Muscle of leg (tissue), 11 donors: ENCODE data around the gene CEP78. TPM values are rescaled to one million over a fixed set of nuclear protein-coding genes. Genes with fewer than 3 reads are reported as not detected.
"Not testable (repeated sequence)": the region's sequence is repeated elsewhere in the genome, so short reads cannot be mapped to it uniquely, and the experiment has no call there.

Experiments
- DNase-seq: peaks from one replicate; pipeline ENCODE4 v3.0.0; 2013
- H3K27ac ChIP-seq: one replicate; pipeline ENCODE4 v1.5.1; 2013; ENCODE audit warnings: mild to moderate bottlenecking, low read length, control low read depth
- H3K27me3 ChIP-seq: one replicate; pipeline ENCODE4 v1.6.1; 2013; ENCODE audit warnings: low read length; ENCODE audit not compliant: control insufficient read depth, insufficient read depth
- H3K36me3 ChIP-seq: one replicate; pipeline ENCODE4 v1.6.1; 2013; ENCODE audit warnings: low read length; ENCODE audit not compliant: control insufficient read depth, insufficient read depth
- H3K4me1 ChIP-seq: one replicate; pipeline ENCODE4 v1.6.1; 2013; ENCODE audit warnings: low read length; ENCODE audit not compliant: control insufficient read depth, insufficient read depth
- H3K4me3 ChIP-seq: one replicate; pipeline ENCODE4 v1.5.1; 2013; ENCODE audit warnings: low read length, control low read depth
- H3K9me3 ChIP-seq: replicated peaks from 2 replicates; pipeline ENCODE4 v1.6.1; 2013; ENCODE audit warnings: low read depth, low read length; ENCODE audit not compliant: control insufficient read depth
- WGBS: methylation state at CpG from one replicate; pipeline ENCODE4 v1.1.5; 2013; ENCODE audit warnings: missing lambda C conversion rate; ENCODE audit not compliant: insufficient coverage; 5-methylcytosine and 5-hydroxymethylcytosine counted together
- polyA plus RNA-seq, 8 donors: library from polyadenylated mRNA; unstranded; fragments of 120-200 nt; gene quantifications; one replicate each; pipeline versions ENCODE4 v1.2.1 to v1.2.3, GENCODE V29; 2013; ENCODE audit warnings: inconsistent platforms in 1 of 8, low replicate concordance in 1 of 8; ENCODE audit not compliant: insufficient read length in 8 of 8, insufficient read depth in 1 of 8
- total RNA-seq: library from RNA; stranded (reverse); fragments of 120-200 nt; gene quantifications from one replicate; pipeline ENCODE4 v1.2.4, GENCODE V29; 2013

CEP78 gene
- total and polyA plus RNA-seq, 9 donors, result 12.6 to 22.6 (median 16.9) TPM

GRCh38 chr9:78207319-78207718 is 28.6 kb upstream of the CEP78 start:
- no peak for DNase-seq
- no peaks in the 10 kb centered on the region for H3K27me3 ChIP-seq
- WGBS, result no CpG with 5 or more reads among the region's 2 CpGs
- no peaks in the 10 kb centered on the region for H3K36me3 ChIP-seq
- H3K4me1 ChIP-seq, result no peaks in the 10 kb centered on the region
- H3K4me3 ChIP-seq, result no peak overlapping the region
- no peak overlapping the region for H3K27ac ChIP-seq
- H3K9me3 ChIP-seq, result no peaks in the 10 kb centered on the region

- Histone ChIP-seq H3K36me3 (no peaks in the 10 kb centered on the region), H3K27ac (no peak overlapping the region), H3K4me3 (no peak overlapping the region), H3K9me3 (no peaks in the 10 kb centered on the region), H3K4me1 (no peaks in the 10 kb centered on the region), H3K27me3 (no peaks in the 10 kb centered on the region)
- no CpG with 5 or more reads among the region's 4 CpGs for WGBS
- DNase-seq, result no peak
Measured at GRCh38 chr9:78207901-78208300, 28.0 kb upstream of the CEP78 start.

- Histone ChIP-seq H3K27me3 (no peaks in the 10 kb centered on the region), H3K4me1 (no peaks in the 10 kb centered on the region), H3K27ac (no peak overlapping the region), H3K4me3 (no peak overlapping the region), H3K36me3 (no peaks in the 10 kb centered on the region), H3K9me3 (no peaks in the 10 kb centered on the region)
- no peak for DNase-seq
- 83% methylated on average over 2 of the region's 7 CpGs for WGBS
Measured at GRCh38 chr9:78209127-78209526, 26.7 kb upstream of the CEP78 start.

- WGBS, result no CpG with 5 or more reads among the region's 4 CpGs
Measured at GRCh38 chr9:78210841-78211301, 25.0 kb upstream of the CEP78 start.

GRCh38 chr9:78212868-78213267 is 23.0 kb upstream of the CEP78 start:
- H3K4me3 ChIP-seq, result no peak overlapping the region

More at GRCh38 chr9:78210841-78211301, 25.0 kb upstream of the CEP78 start:
- DNase-seq, result no peak
- Histone ChIP-seq H3K9me3 (no peaks in the 10 kb centered on the region), H3K27ac (no peak overlapping the region), H3K27me3 (no peaks in the 10 kb centered on the region), H3K4me1 (no peaks in the 10 kb centered on the region), H3K36me3 (no peaks in the 10 kb centered on the region), H3K4me3 (no peak overlapping the region)

GRCh38 chr9:78213712-78214111 is 22.2 kb upstream of the CEP78 start:
- Histone ChIP-seq H3K9me3 (no peaks in the 10 kb centered on the region), H3K36me3 (no peaks in the 10 kb centered on the region), H3K4me3 (no peak overlapping the region), H3K27ac (no peak overlapping the region), H3K27me3 (no peaks in the 10 kb centered on the region), H3K4me1 (no peaks in the 10 kb centered on the region)
- peak; percentile 63 for DNase-seq
- 33% methylated on average over 1 of the region's 4 CpGs for WGBS

More at GRCh38 chr9:78212868-78213267, 23.0 kb upstream of the CEP78 start:
- Histone ChIP-seq H3K9me3 (no peaks in the 10 kb centered on the region), H3K36me3 (no peaks in the 10 kb centered on the region), H3K27me3 (no peaks in the 10 kb centered on the region), H3K27ac (no peak overlapping the region), H3K4me1 (no peaks in the 10 kb centered on the region)
- peak; percentile 25 for DNase-seq

GRCh38 chr9:78214492-78214891 is 21.4 kb upstream of the CEP78 start:
- Histone ChIP-seq H3K36me3 (no peaks in the 10 kb centered on the region), H3K4me3 (no peak overlapping the region), H3K9me3 (no peaks in the 10 kb centered on the region), H3K27me3 (no peaks in the 10 kb centered on the region), H3K4me1 (no peaks in the 10 kb centered on the region), H3K27ac (no peak overlapping the region)
- WGBS, result no CpG with 5 or more reads among the region's 1 CpG
- DNase-seq, result no peak

GRCh38 chr9:78215706-78216105 is 20.2 kb upstream of the CEP78 start:
- H3K27ac ChIP-seq, result no peak overlapping the region
- H3K4me3 ChIP-seq, result no peak overlapping the region
- 64% methylated on average over 1 of the region's 2 CpGs for WGBS
- H3K36me3 ChIP-seq, result no peaks in the 10 kb centered on the region
- H3K9me3 ChIP-seq, result no peaks in the 10 kb centered on the region
- DNase-seq, result no peak
- no peaks in the 10 kb centered on the region for H3K4me1 ChIP-seq
- H3K27me3 ChIP-seq, result no peaks in the 10 kb centered on the region

- Histone ChIP-seq H3K27ac (no peak overlapping the region), H3K4me3 (no peak overlapping the region), H3K9me3 (no peaks in the 10 kb centered on the region), H3K4me1 (no peaks in the 10 kb centered on the region), H3K27me3 (no peaks in the 10 kb centered on the region), H3K36me3 (no peaks in the 10 kb centered on the region)
- 84% methylated on average over 10 of the region's 13 CpGs for WGBS
- no peak for DNase-seq
Measured at GRCh38 chr9:78218890-78219289, 17.0 kb upstream of the CEP78 start.

GRCh38 chr9:78221425-78221824 is 14.4 kb upstream of the CEP78 start:
- 50% methylated on average over 1 of the region's 2 CpGs for WGBS
- Histone ChIP-seq H3K27ac (no peak overlapping the region), H3K36me3 (no peaks in the 10 kb centered on the region), H3K9me3 (no peaks in the 10 kb centered on the region), H3K4me1 (no peaks in the 10 kb centered on the region), H3K27me3 (no peaks in the 10 kb centered on the region), H3K4me3 (no peak overlapping the region)
- no peak for DNase-seq

GRCh38 chr9:78221841-78222240 is 14.0 kb upstream of the CEP78 start:
- not testable (repeated sequence) for H3K4me1 ChIP-seq, H3K27me3 ChIP-seq, DNase-seq, H3K9me3 ChIP-seq, H3K4me3 ChIP-seq, H3K27ac ChIP-seq, H3K36me3 ChIP-seq
- no CpG with 5 or more reads among the region's 3 CpGs for WGBS
